SH-SY5Y (cell line): ENCODE results near the gene SMCO3.

Experiments
- GATA2 ChIP-seq: IDR thresholded peaks from 2 replicates; pipeline ENCODE4 v1.6.1; 2011; ENCODE audit warnings: mild to moderate bottlenecking, low read depth, low read length
- GATA3 ChIP-seq: IDR thresholded peaks from 2 replicates; pipeline ENCODE4 v1.6.1; 2011; ENCODE audit warnings: low read depth, mild to moderate bottlenecking, low read length, moderate library complexity

Gene SMCO3

DNA sequence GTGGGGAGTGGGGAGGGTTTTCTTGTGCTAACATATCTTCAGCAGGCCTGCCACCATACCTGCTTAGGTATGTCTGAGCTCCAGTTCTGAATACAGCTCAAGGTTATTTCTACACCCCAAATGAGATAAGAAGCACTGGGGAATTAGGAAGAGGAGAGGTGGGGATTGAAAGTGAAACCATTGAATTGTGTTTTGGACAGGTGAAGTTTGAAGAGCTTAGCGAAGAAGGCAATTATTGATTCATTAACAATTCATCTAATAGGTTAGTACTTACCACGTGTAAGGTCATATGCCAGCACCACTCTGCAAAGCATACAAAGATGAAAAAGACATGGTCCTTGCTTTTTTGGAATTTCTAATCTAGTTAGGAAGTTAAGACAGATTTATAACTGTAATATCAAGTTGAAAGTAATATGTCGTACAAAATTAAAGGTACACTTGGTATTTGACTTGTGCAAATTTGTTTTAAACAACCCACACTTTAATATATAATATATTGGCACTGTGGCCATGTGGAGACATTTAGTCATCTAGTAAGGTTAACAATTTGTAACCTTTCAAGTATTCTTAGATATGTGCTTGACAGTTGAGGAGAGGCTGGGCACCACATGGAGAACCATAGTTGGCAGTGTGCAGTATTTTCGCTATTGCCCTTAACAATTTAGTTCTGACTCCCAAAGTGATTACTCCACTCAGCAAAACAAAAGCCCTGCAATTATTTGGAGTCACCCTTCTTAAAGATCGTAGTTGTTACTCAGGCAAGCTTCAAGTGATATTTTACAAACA lies 3.6 kb downstream of the SMCO3 start:
- TF ChIP-seq GATA3 (no peak), GATA2 (no peak)

- TF ChIP-seq GATA2, result no peak
- TF ChIP-seq GATA3, result no peak
Observed at GRCh38 chr12:14803830-14804160, 10.2 kb downstream of the SMCO3 start.

- no peak for TF ChIP-seq GATA2
- no peak for TF ChIP-seq GATA3
Observed at GRCh38 chr12:14803011-14803829, 10.8 kb downstream of the SMCO3 start, which contains the start of the genes C12orf60 and WBP11. C12orf60 (plus strand) TSS chr12:14803670; CDS start chr12:14822936, 19,266 bp downstream. WBP11 (minus strand) TSS chr12:14803478; CDS start chr12:14801383, 2,095 bp downstream.

GRCh38 chr12:14802721-14803010 lies 11.3 kb downstream of the SMCO3 start:
- no peak for TF ChIP-seq GATA2
- no peak for TF ChIP-seq GATA3

- TF ChIP-seq GATA3 (no peak), GATA2 (no peak)
Observed at GRCh38 chr12:14802247-14802646, 11.7 kb downstream of the SMCO3 start.

- TF ChIP-seq GATA2 (no peak), GATA3 (no peak)
Observed at GRCh38 chr12:14795028-14795448, 18.9 kb downstream of the SMCO3 start.

DNA sequence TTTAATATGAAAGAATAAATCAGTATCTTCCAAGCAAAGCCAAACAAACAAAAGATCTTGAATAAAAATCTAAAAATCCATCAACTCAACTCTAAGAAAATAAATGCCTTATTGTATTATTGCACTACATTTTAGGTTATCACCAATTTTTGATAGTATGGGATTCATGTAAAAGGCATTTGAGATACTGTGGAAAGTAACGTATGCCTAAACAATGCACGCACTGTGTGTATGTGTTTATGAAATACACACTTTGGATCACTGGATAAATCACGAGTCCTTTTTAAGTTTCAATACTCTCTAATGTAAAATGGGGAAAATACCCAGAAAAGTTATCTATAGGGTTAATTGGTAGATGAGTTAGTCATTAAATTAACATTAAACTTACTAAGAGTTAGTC lies 28.4 kb downstream of the SMCO3 start:
- no peak for TF ChIP-seq GATA2
- no peak for TF ChIP-seq GATA3

GRCh38 chr12:14784471-14784870 lies 29.5 kb downstream of the SMCO3 start:
- no peak for TF ChIP-seq GATA3

DNA sequence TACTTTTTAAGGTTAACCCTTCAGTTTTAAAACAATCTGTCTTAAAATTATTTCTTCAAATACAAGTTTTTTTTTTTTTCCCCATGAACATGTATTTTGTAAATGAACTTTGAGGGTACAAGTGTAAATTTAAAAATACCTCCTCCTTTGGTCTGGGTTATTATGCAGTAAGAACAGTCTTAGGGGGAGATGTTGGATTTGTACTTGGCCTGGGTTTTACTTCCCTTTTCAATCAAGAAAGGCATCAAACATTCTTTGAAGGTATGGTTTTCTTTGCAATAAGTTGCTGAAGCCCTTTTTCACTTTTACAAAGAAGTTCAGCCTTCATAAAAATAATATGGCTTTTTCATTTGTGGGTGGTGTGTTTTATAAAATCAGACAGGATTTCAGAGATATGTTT lies 31.2 kb downstream of the SMCO3 start:
- TF ChIP-seq GATA3 (no peak), GATA2 (no peak)

- TF ChIP-seq GATA2 (no peak), GATA3 (no peak)
Observed at GRCh38 chr12:14781563-14781962, 32.4 kb downstream of the SMCO3 start.

- TF ChIP-seq GATA3, result no peak
- no peak for TF ChIP-seq GATA2
Observed at GRCh38 chr12:14780859-14781258, 33.1 kb downstream of the SMCO3 start.

GRCh38 chr12:14779834-14780233 lies 34.1 kb downstream of the SMCO3 start:
- TF ChIP-seq GATA3, result no peak
- no peak for TF ChIP-seq GATA2

DNA sequence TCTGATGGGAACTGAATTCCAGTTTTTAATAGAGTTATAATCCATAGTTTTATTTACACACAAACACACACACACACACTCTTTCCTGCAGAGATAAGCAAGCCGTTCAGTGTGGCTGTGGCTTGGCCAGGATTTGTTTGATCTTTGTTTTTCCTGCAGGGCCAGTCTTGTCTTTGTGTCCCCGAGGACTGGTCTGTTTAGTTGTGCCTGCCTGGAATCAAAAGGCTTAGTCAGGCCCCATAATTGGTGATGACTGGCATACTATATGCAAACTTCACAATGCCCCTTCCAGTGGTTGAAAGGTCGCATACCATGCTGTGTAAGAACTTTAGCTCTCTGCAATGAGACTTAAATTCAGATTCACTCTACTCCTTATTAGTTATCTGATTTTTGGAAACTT lies 36.7 kb downstream of the SMCO3 start:
- TF ChIP-seq GATA3, result no peak
- no peak for TF ChIP-seq GATA2

DNA sequence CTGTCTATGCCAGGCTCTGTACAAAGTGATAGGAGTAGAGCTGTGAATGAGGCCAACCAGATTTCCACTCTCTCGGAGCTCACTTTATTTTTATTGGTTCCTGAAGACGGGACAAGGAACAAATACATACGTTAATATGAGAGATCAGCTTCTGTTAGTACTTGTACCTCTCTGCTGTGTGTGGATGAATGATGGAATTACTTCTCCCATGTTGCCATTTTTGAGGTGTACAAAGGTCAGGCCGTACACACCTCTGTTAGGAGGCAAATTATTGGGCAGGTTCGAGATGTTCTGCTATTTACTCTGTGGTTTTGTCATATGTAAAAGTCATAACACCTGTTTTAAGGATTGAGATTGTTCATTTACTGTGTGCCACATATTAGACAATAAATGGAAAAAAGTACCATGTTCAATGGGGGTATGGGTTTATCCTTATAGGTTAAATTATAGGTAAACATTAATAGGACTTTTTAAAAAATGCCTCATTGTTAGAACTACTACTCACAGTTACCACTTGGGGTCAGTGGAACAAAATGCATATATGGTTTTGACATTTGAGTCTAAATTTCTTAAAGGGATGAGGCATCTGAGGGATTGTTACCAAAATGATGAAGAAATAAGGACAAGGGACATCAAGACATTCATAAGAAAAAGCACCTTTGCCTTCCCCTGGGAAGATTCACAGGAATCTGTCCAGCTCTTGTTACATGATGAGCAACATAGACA lies 37.6 kb downstream of the SMCO3 start:
- TF ChIP-seq GATA3 (no peak), GATA2 (no peak)
